Colonic mucosa (tissue), 4 donors: ENCODE data around the gene GSTT2B. TPM values are rescaled to one million over a fixed set of nuclear protein-coding genes. Genes with fewer than 3 reads are reported as not detected.
"Not testable (repeated sequence)": the region's sequence is repeated elsewhere in the genome, so short reads cannot be mapped to it uniquely, and the experiment has no call there.

Experiments used
- DNase-seq: peaks from one replicate; pipeline ENCODE4 v3.0.0-alpha.2; 2020
- H3K27ac ChIP-seq: fragments of 200-600 bp; one replicate; pipeline ENCODE4 v1.8.0; 2021
- H3K27me3 ChIP-seq: fragments of 200-600 bp; one replicate; pipeline ENCODE4 v1.8.0; 2021
- H3K36me3 ChIP-seq: fragments of 200-600 bp; one replicate; pipeline ENCODE4 v1.8.0; 2021
- H3K4me1 ChIP-seq: fragments of 200-600 bp; one replicate; pipeline ENCODE4 v1.8.0; 2021; ENCODE audit warnings: mild to moderate bottlenecking
- H3K4me3 ChIP-seq: fragments of 200-600 bp; one replicate; pipeline ENCODE4 v1.8.0; 2021
- H3K9ac ChIP-seq, 2 donors: one replicate each; pipeline ENCODE4 v1.7.0; 2013; ENCODE audit warnings: control low read depth in 2 of 2, low read depth in 2 of 2, low read length in 2 of 2
- H3K9me3 ChIP-seq: fragments of 200-600 bp; one replicate; pipeline ENCODE4 v1.8.0; 2021
- CTCF ChIP-seq: fragments of 200-600 bp; IDR thresholded peaks from one replicate; pipeline ENCODE4 v1.8.0; 2022; ENCODE audit warnings: antibody characterized with exemption, mild to moderate bottlenecking
- intact Hi-C: fragments of 100-400 bp; cut with DNase I; formaldehyde crosslinking; loops from one replicate; pipeline ENCODE4 v1.14.1; 2022
- total RNA-seq, 2 donors: library from RNA; stranded (reverse); fragmentation: NEBNext Ultra II Directional in 1 of 2; extraction: Animal tissue kit (Norgen Biotek cat#: 25700) in 1 of 2; gene quantifications; one replicate each; pipeline ENCODE4 v1.2.1, GENCODE V29; 2021
- donor health status: healthy.
- donor health status: DM: no; HTN: no; CAD: no.
- donor health status: DM: no; HTN: no; CAD: no.

Gene GSTT2B
- total RNA-seq, 2 donors from 2014 or later = 2.7 to 3.4 TPM

DNA sequence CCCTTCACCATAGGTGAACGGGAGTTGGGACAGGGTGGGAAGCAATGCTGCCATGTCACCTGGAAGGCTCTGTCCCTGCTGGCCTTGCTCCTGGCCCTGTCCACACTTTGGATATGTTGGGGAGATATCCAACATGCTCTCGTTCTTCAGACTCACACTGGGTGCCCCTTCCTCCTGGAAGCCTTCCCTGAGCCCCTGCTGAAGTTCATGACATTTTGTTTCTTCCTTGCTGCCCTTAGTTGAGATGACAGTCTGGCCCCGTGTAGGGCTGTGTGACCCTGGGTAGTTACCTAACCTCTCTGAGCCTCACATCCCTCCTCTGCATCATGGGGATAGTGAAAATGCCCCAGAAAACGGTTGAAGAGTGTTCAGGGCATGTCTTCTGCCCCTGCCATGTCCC, 7.5 kb downstream of the GSTT2B start:
- DNase-seq, H3K27ac ChIP-seq, H3K27me3 ChIP-seq, H3K36me3 ChIP-seq, H3K4me1 ChIP-seq, H3K4me3 ChIP-seq, H3K9me3 ChIP-seq, intact Hi-C loops, H3K9ac ChIP-seq: not testable (repeated sequence)

DNA sequence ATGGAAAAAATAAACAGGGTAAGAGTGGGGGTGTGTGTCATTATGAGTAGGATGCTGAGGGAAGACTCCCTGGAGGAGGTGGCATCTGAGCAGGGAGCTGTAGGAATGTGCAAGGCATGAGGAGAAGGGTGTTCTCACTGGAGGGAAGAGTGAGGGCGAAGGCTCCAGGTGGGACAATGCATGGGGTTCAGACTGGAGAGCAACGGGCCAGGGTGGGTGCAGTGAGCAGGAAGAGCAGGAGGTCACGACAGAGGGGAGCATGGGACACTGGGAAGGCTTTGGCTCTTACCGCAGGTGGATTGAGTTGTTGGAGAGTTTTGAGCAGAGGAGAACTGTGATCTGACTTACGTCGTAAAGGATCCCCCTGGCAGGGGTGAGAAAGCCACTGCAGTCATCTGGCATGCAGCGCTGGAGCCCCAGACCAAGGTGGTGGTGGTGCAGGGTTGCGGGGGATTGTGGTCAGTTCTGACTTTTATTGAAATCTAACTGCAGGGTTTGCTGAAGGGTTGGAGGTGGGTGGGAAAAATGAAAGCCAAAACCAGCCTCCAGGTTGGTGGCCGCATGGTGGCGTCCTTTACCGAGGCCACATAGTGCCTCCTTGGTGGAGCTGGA, 8.1 kb downstream of the GSTT2B start:
- H3K36me3 ChIP-seq, H3K9me3 ChIP-seq, H3K4me3 ChIP-seq, intact Hi-C loops, H3K4me1 ChIP-seq, H3K9ac ChIP-seq, H3K27ac ChIP-seq, DNase-seq, H3K27me3 ChIP-seq: not testable (repeated sequence)

DNA sequence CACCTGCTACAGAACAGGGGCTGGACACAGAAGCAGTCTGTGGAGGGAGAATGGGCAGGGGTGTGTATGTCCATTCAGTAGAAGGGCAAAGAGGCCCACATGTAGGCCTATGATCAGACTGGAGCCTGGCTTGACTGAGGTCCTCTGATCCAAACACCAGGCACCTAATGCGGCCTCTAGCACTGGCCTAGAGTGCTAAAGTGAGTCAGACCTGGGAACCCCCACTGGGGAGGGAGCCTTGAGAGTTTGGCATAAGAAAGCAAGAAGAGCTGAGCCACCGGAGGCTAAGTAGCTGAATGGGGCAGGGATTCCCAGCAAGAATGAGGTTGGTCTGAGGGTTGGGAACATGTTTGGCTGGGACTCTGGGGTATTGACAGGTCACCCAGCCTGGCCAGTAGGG, 9.6 kb downstream of the GSTT2B start:
- not testable (repeated sequence) for DNase-seq

GRCh38 chr22:23949764-23950163, 11.2 kb downstream of the GSTT2B start:
- H3K4me1 ChIP-seq, DNase-seq, intact Hi-C loops, H3K27ac ChIP-seq, H3K27me3 ChIP-seq, H3K36me3 ChIP-seq, H3K4me3 ChIP-seq, H3K9ac ChIP-seq, H3K9me3 ChIP-seq: not testable (repeated sequence)

More for the DNA sequence above, 9.6 kb downstream of the GSTT2B start:
- intact Hi-C loops, H3K36me3 ChIP-seq, H3K27me3 ChIP-seq, H3K4me1 ChIP-seq, H3K9ac ChIP-seq, H3K27ac ChIP-seq, H3K9me3 ChIP-seq, H3K4me3 ChIP-seq: not testable (repeated sequence)

DNA sequence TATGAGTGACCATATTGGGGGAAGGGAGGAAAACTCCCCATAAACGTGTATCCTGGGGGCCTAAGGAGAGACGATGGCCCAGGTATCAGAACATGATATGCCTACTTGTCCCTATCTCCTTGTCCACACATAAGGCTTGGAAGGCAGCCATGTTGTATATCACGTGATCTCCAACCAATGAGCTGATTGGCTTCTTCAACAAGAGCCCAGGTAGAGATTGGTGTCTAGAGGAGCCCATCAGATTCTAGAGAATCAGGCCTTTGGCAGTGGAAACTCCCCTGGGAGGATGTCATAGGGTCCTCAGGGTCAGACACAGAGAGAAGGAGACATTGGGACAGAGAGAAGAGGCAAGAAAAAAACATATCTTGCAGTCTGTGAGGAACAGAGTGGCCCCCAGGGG, 13.6 kb downstream of the GSTT2B start:
- H3K9ac ChIP-seq, H3K27ac ChIP-seq, DNase-seq, H3K4me1 ChIP-seq, intact Hi-C loops, H3K27me3 ChIP-seq, H3K4me3 ChIP-seq, H3K9me3 ChIP-seq, H3K36me3 ChIP-seq: not testable (repeated sequence)

GRCh38 chr22:23940166-23940565, 20.8 kb downstream of the GSTT2B start:
- intact Hi-C loops, H3K27ac ChIP-seq, H3K27me3 ChIP-seq, DNase-seq, H3K4me1 ChIP-seq, H3K36me3 ChIP-seq, H3K9me3 ChIP-seq, H3K4me3 ChIP-seq, H3K9ac ChIP-seq: not testable (repeated sequence)

DNA sequence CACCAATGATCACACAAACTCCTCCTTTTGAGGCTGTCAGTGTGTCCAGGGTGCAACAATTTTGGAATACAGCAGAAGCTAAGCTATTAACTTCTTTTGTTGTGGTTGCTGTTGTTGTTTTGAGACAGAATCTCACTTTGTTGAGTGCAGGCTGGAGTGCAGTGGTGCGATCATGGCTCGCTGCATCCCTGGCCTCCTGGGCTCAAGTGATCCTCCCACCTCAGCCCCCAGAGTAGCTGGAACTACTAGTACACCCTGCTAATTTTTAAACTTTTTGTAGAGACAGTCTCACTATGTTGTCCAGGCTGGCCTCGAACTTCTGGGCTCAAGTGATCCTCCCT, 22.0 kb downstream of the GSTT2B start:
- Histone ChIP-seq H3K4me1 (no peaks in the 10 kb centered on the region), H3K9ac (no peak overlapping the region), H3K27ac (no peak overlapping the region), H3K36me3 (no peaks in the 10 kb centered on the region), H3K4me3 (no peak overlapping the region), H3K9me3 (no peaks in the 10 kb centered on the region), H3K27me3 (no peaks in the 10 kb centered on the region)
- intact Hi-C loops = no loop called here
- DNase-seq = no peak
- no peak for TF ChIP-seq CTCF

DNA sequence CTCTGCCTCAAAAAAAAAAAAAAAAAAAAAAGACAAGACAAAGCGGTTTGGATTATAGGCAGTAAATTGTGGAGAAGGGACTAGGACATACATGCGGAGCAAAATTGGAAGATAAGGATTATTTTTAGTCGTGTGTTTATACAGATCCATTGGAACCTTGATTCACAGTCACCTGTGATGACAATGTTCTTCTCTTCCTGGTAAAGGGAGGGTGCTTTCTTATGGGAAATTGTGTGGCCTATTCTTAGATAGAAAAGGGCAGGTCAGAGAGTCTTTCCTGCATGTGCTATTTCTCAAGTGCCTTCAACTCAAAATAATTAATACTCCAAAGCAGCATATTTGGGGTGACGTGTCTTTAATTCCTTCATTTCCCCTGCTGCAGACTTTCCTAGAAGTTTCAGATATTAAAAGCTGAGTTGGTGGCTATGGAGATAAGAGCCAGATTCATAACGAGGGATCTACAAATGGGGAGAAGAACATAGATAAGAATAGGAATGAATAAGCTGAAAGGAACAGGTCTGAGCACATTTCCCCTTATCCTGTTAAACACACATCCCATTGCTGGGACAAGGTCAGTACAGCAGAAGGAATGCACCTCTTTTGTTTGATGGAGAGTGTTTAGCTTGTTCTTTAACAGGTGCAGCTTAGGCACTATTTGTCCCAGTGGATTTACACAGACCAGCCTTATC, 22.5 kb downstream of the GSTT2B start:
- Histone ChIP-seq H3K9me3 (no peaks in the 10 kb centered on the region), H3K36me3 (no peaks in the 10 kb centered on the region), H3K27me3 (no peaks in the 10 kb centered on the region), H3K4me3 (no peak overlapping the region), H3K9ac (no peak overlapping the region), H3K4me1 (no peaks in the 10 kb centered on the region), H3K27ac (no peak overlapping the region)
- no peak for DNase-seq
- no peak for TF ChIP-seq CTCF
- intact Hi-C loops = no loop called here
